GM19239 (cell line): ENCODE results near the gene BORCS6.
"Not testable (repeated sequence)": the region's sequence is repeated elsewhere in the genome, so short reads cannot be mapped to it uniquely, and the experiment has no call there.

Experiments used
- DNase-seq: peaks from one replicate; pipeline ENCODE4 v3.0.0; 2011; ENCODE audit warnings: low spot score; ENCODE audit not compliant: insufficient read length
- FAIRE-seq: peaks from 2 replicates; lab custom pipeline; 2011; peaks lifted over from hg19 to GRCh38; lab: Jason Lieb, UNC

BORCS6 gene

GRCh38 chr17:8189711-8190477 lies at the start of gene BORCS6:
BORCS6 (minus strand) TSS chr17:8190180; CDS start chr17:8190140, 40 bp downstream.
- DNase-seq (no peak), FAIRE-seq (peak; percentile 93)

GRCh38 chr17:8237886-8238285 lies 47.9 kb upstream of the BORCS6 start:
- DNase-seq (no peak), FAIRE-seq (no peak)

DNA sequence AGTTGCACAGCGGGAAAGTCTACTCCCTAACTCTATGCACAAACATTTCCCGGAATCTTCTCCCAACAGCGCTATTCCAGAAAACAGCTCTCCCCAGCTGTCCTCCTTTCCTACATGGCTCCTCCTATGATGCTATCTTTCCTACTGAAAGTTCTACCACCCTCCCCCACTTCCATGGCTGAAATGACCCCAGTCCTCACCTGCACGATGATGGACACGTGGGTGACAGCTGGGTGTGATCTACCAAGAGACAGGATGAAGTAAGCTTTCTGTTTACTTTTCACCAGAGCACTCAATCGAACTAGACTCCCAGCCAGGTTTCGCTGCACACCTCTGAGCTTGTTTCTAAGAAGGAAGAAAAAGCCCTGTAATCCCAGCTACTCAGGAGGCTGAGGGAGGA lies 47.2 kb upstream of the BORCS6 start:
- no peak for FAIRE-seq
- no peak for DNase-seq

- FAIRE-seq, result no peak
Observed at GRCh38 chr17:8235676-8236075, 45.7 kb upstream of the BORCS6 start.

DNA sequence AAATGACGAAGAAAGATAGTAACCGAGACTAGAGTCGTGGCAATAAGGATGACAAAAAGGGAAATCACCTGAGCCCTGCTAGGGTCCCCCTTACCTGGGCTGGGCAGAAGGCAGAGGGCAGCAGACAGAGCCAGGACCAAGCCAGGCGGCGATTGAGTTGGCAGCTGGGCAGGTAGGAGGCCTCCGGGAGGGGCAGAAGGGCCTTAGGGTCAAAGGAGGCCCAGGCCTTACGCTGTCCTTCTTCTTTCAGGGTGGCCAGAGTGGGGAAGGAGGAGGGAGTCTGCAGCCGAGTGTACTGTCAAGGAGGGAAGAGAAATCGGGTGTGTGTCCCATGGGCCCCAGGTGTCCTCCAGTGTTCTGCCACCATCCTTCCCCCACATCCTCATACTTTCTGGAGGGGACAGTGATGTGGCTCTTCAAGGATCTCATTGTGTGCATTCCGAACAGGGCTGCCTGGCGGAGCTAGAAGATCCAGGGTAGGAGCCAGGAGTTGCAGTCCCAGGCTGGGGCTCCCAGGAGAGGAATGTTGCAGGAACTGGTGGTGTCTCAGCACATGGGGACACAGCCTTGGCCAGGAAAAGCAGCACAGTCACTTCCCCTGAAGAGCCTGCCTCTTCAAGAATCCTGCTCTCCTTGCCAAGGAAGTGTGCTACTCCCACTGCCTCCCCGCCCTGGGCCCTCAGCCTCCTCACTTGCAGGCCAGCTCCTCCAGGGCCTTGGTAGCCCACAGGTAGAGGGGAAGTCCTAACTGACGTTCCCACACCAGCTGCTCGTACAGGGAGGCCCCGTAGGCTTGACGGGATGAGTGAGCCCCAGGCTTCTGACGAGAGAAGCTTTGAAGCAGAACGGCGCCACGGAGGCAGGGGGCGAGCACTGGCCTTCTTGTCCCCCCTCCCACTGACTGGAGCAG lies 44.6 kb upstream of the BORCS6 start:
- no peak for FAIRE-seq
- no peak for DNase-seq

More at GRCh38 chr17:8235676-8236075, 45.7 kb upstream of the BORCS6 start:
- DNase-seq, result no peak

DNA sequence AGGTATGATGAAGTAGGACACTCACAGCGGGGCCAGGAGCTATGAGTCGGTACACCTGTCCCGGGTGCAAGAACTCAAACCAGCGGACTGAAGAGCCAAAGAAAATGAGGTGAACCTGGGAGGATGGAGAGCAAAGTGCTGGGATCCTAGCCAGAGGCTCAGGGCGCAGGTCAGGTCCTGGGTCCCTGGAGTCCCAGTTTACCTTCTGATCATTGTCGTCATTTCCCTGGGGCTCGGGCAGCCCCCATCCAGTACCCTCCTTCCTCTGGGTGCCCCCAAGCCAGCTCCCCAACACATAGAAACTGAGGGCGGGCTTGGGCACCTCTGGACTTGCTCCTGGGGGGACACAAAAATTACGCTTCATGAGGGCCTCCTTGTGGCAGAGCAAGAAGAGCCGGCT lies 41.7 kb upstream of the BORCS6 start:
- DNase-seq (no peak), FAIRE-seq (no peak)

GRCh38 chr17:8227238-8227581 lies 37.2 kb upstream of the BORCS6 start:
- no peak for DNase-seq
- no peak for FAIRE-seq

GRCh38 chr17:8226536-8227237 lies 36.7 kb upstream of the BORCS6 start:
- DNase-seq (peak; percentile 38), FAIRE-seq (peak; percentile 60)

DNA sequence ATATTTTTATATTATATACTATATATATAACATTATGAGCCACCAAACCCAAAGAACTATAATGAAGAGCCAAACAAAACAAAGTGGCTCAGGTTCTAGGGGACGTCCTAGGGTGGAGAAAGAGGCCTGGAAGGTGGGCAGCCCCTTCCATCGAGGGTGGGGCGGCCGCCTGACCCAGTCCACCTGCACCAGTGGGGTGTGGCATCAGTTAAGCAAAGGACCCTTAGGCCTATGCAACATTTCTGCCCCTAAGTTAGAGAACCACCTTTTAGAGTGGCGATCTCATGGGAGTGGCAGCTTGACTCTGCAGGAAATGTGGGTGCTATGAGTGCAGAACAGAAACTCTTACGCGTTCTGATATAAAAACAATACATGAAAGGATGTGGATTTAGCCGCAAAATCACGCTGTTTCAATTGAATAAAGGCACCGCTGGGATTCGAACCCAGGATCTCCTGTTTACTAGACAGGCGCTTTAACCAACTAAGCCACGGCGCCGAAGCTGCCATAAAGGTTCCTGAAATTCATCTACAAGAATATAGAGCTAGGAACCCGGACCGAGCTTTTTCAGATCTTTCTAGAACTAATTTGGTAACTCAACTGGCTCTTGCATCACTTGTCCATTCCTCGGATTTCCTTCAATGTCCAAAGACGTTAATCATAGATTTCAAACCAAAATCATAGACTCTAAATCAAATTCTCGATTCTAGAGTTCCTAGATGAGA lies 36.0 kb upstream of the BORCS6 start:
- no peak for FAIRE-seq
- DNase-seq, result no peak

- DNase-seq, result no peak
- FAIRE-seq, result no peak
Observed at GRCh38 chr17:8224891-8225812, 35.2 kb upstream of the BORCS6 start.

DNA sequence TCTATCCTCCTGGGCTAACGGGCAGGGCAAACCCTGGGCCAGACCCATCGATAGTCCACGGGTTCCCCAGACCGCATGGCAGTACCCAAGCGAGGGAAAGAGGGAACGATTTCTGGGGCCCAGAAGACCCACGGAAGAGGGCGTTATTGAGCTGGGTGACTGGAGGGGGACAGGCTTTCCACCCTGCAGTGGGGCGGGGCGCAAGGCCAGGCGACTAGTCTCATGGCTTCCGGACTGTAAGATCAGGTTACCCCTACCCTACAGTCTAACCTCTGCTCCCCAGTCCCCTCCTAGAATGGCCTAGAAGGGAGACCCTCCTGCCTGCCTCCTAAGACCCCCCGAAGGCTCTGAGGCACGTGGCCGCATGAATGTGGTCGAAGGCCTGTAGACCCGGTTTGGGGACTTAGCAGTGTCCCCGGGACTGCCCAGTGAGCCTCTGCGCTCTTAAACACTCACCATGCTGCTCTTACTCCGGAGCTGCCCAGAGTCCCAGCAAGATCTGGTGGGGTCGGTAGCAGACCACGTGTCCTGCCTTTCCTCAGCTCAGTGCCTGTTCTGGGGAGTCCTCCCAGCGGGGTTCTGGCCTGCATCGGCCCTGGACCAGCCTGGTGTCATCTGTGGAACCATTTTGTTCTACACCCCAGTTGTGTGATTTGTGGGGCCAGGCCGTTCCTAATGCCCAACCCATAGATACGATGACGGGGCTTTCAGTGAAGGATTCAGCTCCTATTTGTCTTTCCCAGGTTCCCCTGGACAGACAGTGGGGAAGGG lies 33.6 kb upstream of the BORCS6 start:
- FAIRE-seq (peak; percentile 39), DNase-seq (no peak)

GRCh38 chr17:8222630-8223355 lies 32.8 kb upstream of the BORCS6 start:
- FAIRE-seq (peak; percentile 80), DNase-seq (no peak)

DNA sequence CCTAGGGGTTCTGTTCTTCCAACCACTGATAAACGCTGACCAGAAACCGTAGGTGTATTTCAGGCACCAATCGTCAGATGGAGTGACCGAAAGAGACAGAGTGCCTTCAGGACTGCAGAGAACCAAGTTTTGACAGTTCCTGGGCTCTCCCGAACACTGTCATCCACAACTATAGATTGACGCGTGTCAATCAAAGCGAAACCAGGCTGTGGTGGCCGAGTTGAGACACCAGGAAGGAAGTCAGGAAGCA lies 32.3 kb upstream of the BORCS6 start:
- DNase-seq (no peak), FAIRE-seq (no peak)

GRCh38 chr17:8221663-8222379 lies 31.8 kb upstream of the BORCS6 start:
- DNase-seq, result peak; percentile 23
- FAIRE-seq, result peak; percentile 8

GRCh38 chr17:8220783-8221662 lies 31.0 kb upstream of the BORCS6 start:
- DNase-seq, result peak; percentile 22
- peak; percentile 75 for FAIRE-seq

GRCh38 chr17:8214000-8214399 lies 24.0 kb upstream of the BORCS6 start:
- not testable (repeated sequence) for DNase-seq, FAIRE-seq
